GM23338 (cell line): Measurements from ENCODE around the gene DLGAP4. TPM values are rescaled to one million over a fixed set of nuclear protein-coding genes. Genes with fewer than 3 reads are reported as not detected.

ENCODE experiments used
- ATAC-seq: fragments of 200-7000 bp; cut with Tn5 transposase; 3 replicates; pipeline ENCODE4 v1.9.1; 2020
- DNase-seq: peaks from one replicate; pipeline ENCODE4 v3.0.0-alpha.2; 2015; ENCODE audit warnings: low spot score
- H2AFZ ChIP-seq: fragments of 200-600 bp; sonication (generic); 2 replicates; pipeline ENCODE4 v1.8.0; 2016; ENCODE audit warnings: antibody characterized with exemption, mild to moderate bottlenecking, moderate library complexity
- H3F3A ChIP-seq: fragments of 200-600 bp; sonication (generic); replicated peaks from 2 replicates; pipeline ENCODE4 v1.8.0; 2017; ENCODE audit warnings: antibody characterized with exemption, mixed run types, low read depth
- H3K27ac ChIP-seq: fragments of 200-600 bp; sonication (generic); 2 replicates; pipeline ENCODE4 v1.6.1; 2016; ENCODE audit warnings: low read depth
- H3K27me3 ChIP-seq: fragments of 200-600 bp; sonication (generic); 2 replicates; pipeline ENCODE4 v1.8.0; 2016; ENCODE audit warnings: mild to moderate bottlenecking, mixed run types, moderate library complexity; ENCODE audit not compliant: insufficient read depth
- H3K36me3 ChIP-seq: fragments of 200-600 bp; sonication (generic); 2 replicates; pipeline ENCODE4 v1.8.0; 2016; ENCODE audit warnings: mild to moderate bottlenecking; ENCODE audit not compliant: insufficient read depth
- H3K4me1 ChIP-seq: fragments of 200-600 bp; sonication (generic); 2 replicates; pipeline ENCODE4 v1.8.0; 2016; ENCODE audit warnings: mild to moderate bottlenecking, moderate library complexity; ENCODE audit not compliant: insufficient read depth
- H3K4me2 ChIP-seq: fragments of 200-600 bp; sonication (generic); 2 replicates; pipeline ENCODE4 v1.7.1; 2017; ENCODE audit warnings: mixed run types
- H3K4me3 ChIP-seq: fragments of 200-600 bp; sonication (generic); 2 replicates; pipeline ENCODE4 v1.6.1; 2016; ENCODE audit warnings: mixed run types
- H3K79me2 ChIP-seq: fragments of 200-600 bp; sonication (generic); replicated peaks from 2 replicates; pipeline ENCODE4 v1.8.0; 2017; ENCODE audit warnings: mild to moderate bottlenecking; ENCODE audit not compliant: insufficient read depth
- H3K9me2 ChIP-seq: fragments of 200-600 bp; sonication (generic); 2 replicates; pipeline ENCODE4 v1.8.0; 2017; ENCODE audit not compliant: insufficient read depth
- H4K20me1 ChIP-seq: fragments of 200-600 bp; sonication (generic); replicated peaks from 2 replicates; pipeline ENCODE4 v1.8.0; 2017; ENCODE audit warnings: mild to moderate bottlenecking; ENCODE audit not compliant: insufficient read depth
- H3K27ac Mint-ChIP-seq: 2 replicates; pipeline ENCODE4 v1.8.0; 2020; ENCODE audit warnings: inconsistent platforms, mild to moderate bottlenecking, moderate library complexity, mixed read lengths
- H3K27me3 Mint-ChIP-seq: 3 replicates; pipeline ENCODE4 v1.8.0; 2022; ENCODE audit warnings: low read depth, mild to moderate bottlenecking, moderate library complexity, mixed read lengths, inconsistent platforms; ENCODE audit not compliant: insufficient read depth, poor library complexity
- H3K36me3 Mint-ChIP-seq: 3 replicates; pipeline ENCODE4 v1.8.0; 2021; ENCODE audit warnings: low read depth, mild to moderate bottlenecking, inconsistent platforms, moderate library complexity, mixed read lengths
- H3K4me1 Mint-ChIP-seq: 3 replicates; pipeline ENCODE4 v1.8.0; 2020; ENCODE audit warnings: mild to moderate bottlenecking, inconsistent platforms, mixed read lengths
- H3K4me3 Mint-ChIP-seq: 3 replicates; pipeline ENCODE4 v1.8.0; 2021; ENCODE audit warnings: moderate library complexity, mild to moderate bottlenecking, inconsistent platforms, mixed read lengths
- H3K9me3 Mint-ChIP-seq: 3 replicates; pipeline ENCODE4 v1.8.0; 2020; ENCODE audit warnings: moderate library complexity, mild to moderate bottlenecking, inconsistent platforms, mixed read lengths
- CREB1 ChIP-seq: fragments of 250-450 bp; sonication (Bioruptor Pico); IDR thresholded peaks from 2 replicates; pipeline ENCODE4 v1.5.0; 2020; ENCODE audit warnings: low read depth, mild to moderate bottlenecking, moderate library complexity
- ETS1 ChIP-seq: IDR thresholded peaks from 2 replicates; pipeline ENCODE4 v1.6.1; 2016; ENCODE audit warnings: antibody characterized with exemption
- EZH2 ChIP-seq: fragments of 200-600 bp; sonication (generic); IDR thresholded peaks from one replicate; pipeline ENCODE4 v1.8.0; 2017; ENCODE audit warnings: antibody characterized with exemption, mild to moderate bottlenecking, low read depth; ENCODE audit not compliant: unreplicated experiment
- EZH2phosphoT487 ChIP-seq: fragments of 200-600 bp; sonication (generic); IDR thresholded peaks from one replicate; pipeline ENCODE4 v1.8.1; 2018; ENCODE audit warnings: antibody characterized with exemption; ENCODE audit not compliant: unreplicated experiment
- JUNB ChIP-seq: IDR thresholded peaks from one replicate; pipeline ENCODE4 v1.6.1; 2016; ENCODE audit warnings: antibody characterized with exemption; ENCODE audit not compliant: unreplicated experiment
- NANOG ChIP-seq: IDR thresholded peaks from 2 replicates; pipeline ENCODE4 v1.6.1; 2016; ENCODE audit warnings: antibody characterized with exemption, borderline replicate concordance
- POLR2AphosphoS5 ChIP-seq: IDR thresholded peaks from 2 replicates; pipeline ENCODE4 v1.6.1; 2016; ENCODE audit warnings: antibody characterized with exemption, low read depth
- REST ChIP-seq: IDR thresholded peaks from one replicate; pipeline ENCODE4 v1.6.1; 2018; ENCODE audit warnings: antibody characterized with exemption; ENCODE audit not compliant: unreplicated experiment
- STAT1 ChIP-seq: IDR thresholded peaks from one replicate; pipeline ENCODE4 v1.6.1; 2016; ENCODE audit warnings: antibody characterized with exemption; ENCODE audit not compliant: unreplicated experiment
- ZNF114 ChIP-seq: fragments of 250-450 bp; sonication (Bioruptor Pico); IDR thresholded peaks from 2 replicates; pipeline ENCODE4 v1.5.0; 2020; ENCODE audit warnings: mild to moderate bottlenecking, moderate library complexity
- ZNF331 ChIP-seq: fragments of 250-450 bp; sonication (Bioruptor Pico); IDR thresholded peaks from 2 replicates; pipeline ENCODE4 v1.5.0; 2020; ENCODE audit warnings: low read depth, mild to moderate bottlenecking, moderate library complexity
- ZNF462 ChIP-seq: fragments of 250-450 bp; sonication (Bioruptor Pico); IDR thresholded peaks from 2 replicates; pipeline ENCODE4 v1.5.0; 2020; ENCODE audit warnings: mild to moderate bottlenecking, moderate library complexity
- polyA plus RNA-seq: library from polyadenylated mRNA; unstranded; fragments of >200 nt; fragmentation: Nextera tagmentation; extraction: Ambion mirVana; gene quantifications from 2 replicates; pipeline ENCODE4 v1.2.1, GENCODE V29; 2016
- total RNA-seq: library from RNA; depleted of rRNA; stranded (reverse); fragments of >200 nt; shearing (Covaris generic); gene quantifications from 2 replicates; pipeline ENCODE4 v1.2.3, GENCODE V29; 2014
- TF ChIP-seq, protein P1 (sequence below), 2 experiments: fragments of 200-600 bp in 1 of 2; sonication (generic) in 1 of 2; conservative IDR thresholded peaks; 2 replicates each; pipeline versions ENCODE4 v1.5.1 to v1.6.1; 2016 to 2017; ENCODE audit warnings: antibody characterized with exemption in 2 of 2, low read depth in 2 of 2, mild to moderate bottlenecking in 2 of 2, moderate library complexity in 1 of 2

The DLGAP4 gene
- total and polyA plus RNA-seq, 2 experiments from 2014 or later: 46.1 to 52.2 TPM

DNA sequence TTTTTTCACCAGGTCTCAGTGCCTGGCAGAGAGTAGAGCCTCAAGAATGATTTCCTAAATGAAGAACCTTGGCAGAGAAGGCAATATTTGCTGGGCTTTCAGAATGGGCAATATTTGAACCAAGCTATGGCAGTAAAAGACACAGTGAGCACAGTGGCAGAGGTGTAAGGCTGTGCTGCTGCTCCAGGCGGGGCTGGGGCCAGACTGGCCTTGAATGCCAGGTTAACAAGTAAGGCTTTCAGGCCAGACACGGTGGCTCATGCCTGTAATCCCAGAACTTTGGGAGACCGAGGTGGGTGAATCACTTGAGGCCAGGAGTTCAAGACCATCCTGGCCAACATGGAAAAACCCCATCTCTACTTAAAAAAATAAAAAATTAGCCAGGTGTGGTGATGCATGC is 226.7 kb downstream of the DLGAP4 start:
- Histone ChIP-seq H3K4me2 (no peak overlapping the region), H4K20me1 (no peaks in the 10 kb centered on the region; the same call in 1 of the 2 replicates), H3F3A (no peaks in the 10 kb centered on the region), H3K27ac (no peak overlapping the region), H3K9me2 (no peaks in the 10 kb centered on the region), H3K4me3 (no peak overlapping the region), H3K79me2 (no peaks in the 10 kb centered on the region), H3K27me3 (no peaks in the 10 kb centered on the region), H2AFZ (no peak overlapping the region), H3K36me3 (no peaks in the 10 kb centered on the region), H3K4me1 (no peaks in the 10 kb centered on the region)
- H3K27ac Mint-ChIP-seq: no peak overlapping the region
- no peak for TF ChIP-seq ETS1
- no peak for TF ChIP-seq POLR2AphosphoS5
- TF ChIP-seq REST: no peak
- no peak for TF ChIP-seq ZNF114 (CRISPR knock-in tag)
- TF ChIP-seq ZNF331 (CRISPR knock-in tag): no peak
- no peak for TF ChIP-seq EZH2phosphoT487
- no peak for TF ChIP-seq STAT1
- TF ChIP-seq JUNB: no peak
- TF ChIP-seq, protein P1, sequence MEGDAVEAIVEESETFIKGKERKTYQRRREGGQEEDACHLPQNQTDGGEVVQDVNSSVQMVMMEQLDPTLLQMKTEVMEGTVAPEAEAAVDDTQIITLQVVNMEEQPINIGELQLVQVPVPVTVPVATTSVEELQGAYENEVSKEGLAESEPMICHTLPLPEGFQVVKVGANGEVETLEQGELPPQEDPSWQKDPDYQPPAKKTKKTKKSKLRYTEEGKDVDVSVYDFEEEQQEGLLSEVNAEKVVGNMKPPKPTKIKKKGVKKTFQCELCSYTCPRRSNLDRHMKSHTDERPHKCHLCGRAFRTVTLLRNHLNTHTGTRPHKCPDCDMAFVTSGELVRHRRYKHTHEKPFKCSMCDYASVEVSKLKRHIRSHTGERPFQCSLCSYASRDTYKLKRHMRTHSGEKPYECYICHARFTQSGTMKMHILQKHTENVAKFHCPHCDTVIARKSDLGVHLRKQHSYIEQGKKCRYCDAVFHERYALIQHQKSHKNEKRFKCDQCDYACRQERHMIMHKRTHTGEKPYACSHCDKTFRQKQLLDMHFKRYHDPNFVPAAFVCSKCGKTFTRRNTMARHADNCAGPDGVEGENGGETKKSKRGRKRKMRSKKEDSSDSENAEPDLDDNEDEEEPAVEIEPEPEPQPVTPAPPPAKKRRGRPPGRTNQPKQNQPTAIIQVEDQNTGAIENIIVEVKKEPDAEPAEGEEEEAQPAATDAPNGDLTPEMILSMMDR (conservative IDR thresholded peaks at IDR 0.05; ENCODE audit: low read depth in 2 of 2): no peak
- TF ChIP-seq EZH2: no peak
- TF ChIP-seq ZNF462 (CRISPR knock-in tag): no peak
- TF ChIP-seq NANOG: no peak
- no peak for TF ChIP-seq CREB1 (CRISPR knock-in tag)
- no peaks in the 10 kb centered on the region for H3K27me3 Mint-ChIP-seq
- no peaks in the 10 kb centered on the region for H3K36me3 Mint-ChIP-seq
- DNase-seq (no peak), ATAC-seq (no peak)
- H3K9me3 Mint-ChIP-seq: no peaks in the 10 kb centered on the region
- H3K4me1 Mint-ChIP-seq: no peaks in the 10 kb centered on the region
- no peak overlapping the region for H3K4me3 Mint-ChIP-seq
